ENCODE results near the gene DOP1B. TPM values are rescaled to one million over a fixed set of nuclear protein-coding genes. Genes with fewer than 3 reads are reported as not detected.
A peak's percentile ranks its signal among the peaks of the same experiment; 100 is the strongest.
"Not testable (repeated sequence)": the region's sequence is repeated elsewhere in the genome, so short reads cannot be mapped to it uniquely, and the experiment has no call there.

The DOP1B gene
- total RNA-seq, 1 donor: 14.6 TPM

DNA sequence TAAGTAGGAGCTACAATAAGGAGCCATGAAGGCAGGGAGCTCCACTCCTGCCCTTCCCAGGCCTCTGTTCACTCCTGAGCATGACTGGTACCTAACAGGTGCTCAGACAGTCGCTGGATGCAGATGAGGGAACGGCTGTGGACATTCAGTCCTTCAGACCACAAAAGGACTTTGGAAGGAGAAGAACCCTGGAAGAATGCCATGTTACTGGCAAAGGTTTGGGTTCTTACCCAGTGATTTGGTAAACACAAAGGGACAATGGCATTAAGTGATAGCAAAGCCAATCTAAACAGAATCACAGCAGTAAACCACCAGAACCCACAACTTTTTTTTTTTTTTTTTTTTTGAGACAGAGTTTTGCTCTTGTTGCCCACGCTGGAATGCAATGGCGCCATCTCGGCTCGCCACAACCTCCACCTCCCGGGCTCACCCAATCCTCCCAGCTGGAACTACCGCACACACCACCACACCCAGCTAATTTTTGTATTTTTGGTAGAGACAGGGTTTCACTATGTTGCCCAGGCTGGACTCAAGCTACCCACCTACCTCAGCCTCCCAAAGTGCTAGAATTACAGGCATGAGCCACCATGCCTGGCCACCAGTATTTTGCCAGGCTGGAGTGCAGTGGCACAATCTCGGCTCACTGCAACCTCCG, 29.2 kb upstream of the DOP1B start:
- Histone ChIP-seq H3K27me3 (ENCODE audit: insufficient read depth, low read length) (no peaks in the 10 kb centered on the region), H3K9me3 (ENCODE audit: low read depth, low read length) (no peaks in the 10 kb centered on the region), H3K4me3 (ENCODE audit: low read length) (no peak overlapping the region), H3K4me1 (ENCODE audit: insufficient read depth, low read length) (no peaks in the 10 kb centered on the region)

DNA sequence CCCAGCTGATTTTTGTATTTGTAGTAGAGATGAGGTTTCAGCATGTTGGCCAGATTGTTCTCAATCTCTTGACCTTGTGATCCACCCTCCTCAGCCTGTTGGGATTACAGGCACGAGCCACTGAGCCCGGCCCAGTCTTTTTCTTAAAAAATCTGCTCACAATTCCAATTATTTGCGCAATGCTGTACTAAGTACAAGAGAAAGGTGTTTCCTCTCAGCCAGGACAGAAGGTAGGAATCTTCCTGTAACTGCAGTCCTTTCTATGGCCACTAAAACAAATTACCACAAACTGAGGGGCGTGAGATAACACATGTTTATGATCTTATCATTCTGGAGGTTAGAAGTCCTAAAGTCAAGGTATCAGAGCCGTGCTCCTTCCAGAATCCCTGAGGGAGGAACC, 28.6 kb upstream of the DOP1B start:
- Histone ChIP-seq H3K27me3 (ENCODE audit: insufficient read depth, low read length) (no peaks in the 10 kb centered on the region), H3K4me1 (ENCODE audit: insufficient read depth, low read length) (peaks cover 3% of the 10 kb centered on the region), H3K9me3 (ENCODE audit: low read depth, low read length) (no peaks in the 10 kb centered on the region), H3K4me3 (ENCODE audit: low read length) (no peak overlapping the region)

DNA sequence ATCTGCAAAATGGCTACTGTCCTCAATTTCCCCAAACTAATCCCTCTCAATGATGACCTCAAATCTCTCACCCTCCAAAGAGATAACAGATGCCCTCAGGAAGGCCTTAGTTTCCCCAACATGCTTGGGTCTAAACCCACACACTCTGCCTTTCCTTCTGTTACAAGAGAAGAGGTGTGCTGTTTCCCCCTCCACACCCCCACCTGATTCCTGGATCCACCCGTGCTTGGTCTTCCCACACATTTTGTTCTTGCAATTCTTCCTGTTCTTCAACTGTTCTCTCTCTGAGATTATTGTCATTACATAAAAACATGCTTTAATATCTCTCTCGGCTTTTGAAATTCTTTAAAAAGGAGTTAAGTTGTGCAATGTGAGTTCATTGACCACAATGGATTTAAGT, 27.4 kb upstream of the DOP1B start:
- peaks cover 2% of the 10 kb centered on the region for H3K27me3 ChIP-seq (ENCODE audit: insufficient read depth, low read length)
- peaks cover 7% of the 10 kb centered on the region for H3K4me1 ChIP-seq (ENCODE audit: insufficient read depth, low read length)
- H3K4me3 ChIP-seq (ENCODE audit: low read length): no peak overlapping the region

DNA sequence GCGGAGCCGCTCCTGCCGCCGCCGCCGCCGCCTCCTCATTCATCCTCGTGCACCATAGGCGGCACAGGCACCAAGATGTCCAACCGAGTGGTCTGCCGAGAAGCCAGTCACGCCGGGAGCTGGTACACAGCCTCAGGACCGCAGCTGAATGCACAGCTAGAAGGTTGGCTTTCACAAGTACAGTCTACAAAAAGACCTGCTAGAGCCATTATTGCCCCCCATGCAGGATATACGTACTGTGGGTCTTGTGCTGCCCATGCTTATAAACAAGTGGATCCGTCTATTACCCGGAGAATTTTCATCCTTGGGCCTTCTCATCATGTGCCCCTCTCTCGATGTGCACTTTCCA, 26.2 kb upstream of the DOP1B start:
- peaks cover 19% of the 10 kb centered on the region for H3K4me1 ChIP-seq (ENCODE audit: insufficient read depth, low read length)
- not testable (repeated sequence) for H3K9me3 ChIP-seq (ENCODE audit: low read depth, low read length); H3K4me3 ChIP-seq (ENCODE audit: low read length); H3K27me3 ChIP-seq (ENCODE audit: insufficient read depth, low read length)

More for the DNA sequence above, 27.4 kb upstream of the DOP1B start:
- H3K9me3 ChIP-seq (ENCODE audit: low read depth, low read length): no peaks in the 10 kb centered on the region

DNA sequence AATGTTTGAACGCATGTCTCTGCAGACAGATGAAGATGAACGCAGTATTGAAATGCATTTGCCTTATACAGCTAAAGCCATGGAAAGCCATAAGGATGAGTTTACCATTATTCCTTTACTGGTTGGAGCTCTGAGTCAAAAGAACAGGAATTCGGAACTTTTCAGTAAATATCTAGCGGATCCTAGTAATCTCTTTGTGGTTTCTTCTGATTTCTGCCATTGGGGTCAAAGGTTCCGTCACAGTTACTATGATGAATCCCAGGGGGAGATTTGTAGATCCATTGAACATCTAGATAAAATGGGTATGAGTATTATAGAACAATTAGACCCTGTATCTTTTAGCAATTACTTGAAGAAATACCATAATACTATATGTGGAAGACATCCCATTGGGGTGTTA, 25.8 kb upstream of the DOP1B start:
- H3K27me3 ChIP-seq (ENCODE audit: insufficient read depth, low read length); H3K4me3 ChIP-seq (ENCODE audit: low read length); H3K9me3 ChIP-seq (ENCODE audit: low read depth, low read length): not testable (repeated sequence)
- H3K4me1 ChIP-seq (ENCODE audit: insufficient read depth, low read length): peaks cover 23% of the 10 kb centered on the region

DNA sequence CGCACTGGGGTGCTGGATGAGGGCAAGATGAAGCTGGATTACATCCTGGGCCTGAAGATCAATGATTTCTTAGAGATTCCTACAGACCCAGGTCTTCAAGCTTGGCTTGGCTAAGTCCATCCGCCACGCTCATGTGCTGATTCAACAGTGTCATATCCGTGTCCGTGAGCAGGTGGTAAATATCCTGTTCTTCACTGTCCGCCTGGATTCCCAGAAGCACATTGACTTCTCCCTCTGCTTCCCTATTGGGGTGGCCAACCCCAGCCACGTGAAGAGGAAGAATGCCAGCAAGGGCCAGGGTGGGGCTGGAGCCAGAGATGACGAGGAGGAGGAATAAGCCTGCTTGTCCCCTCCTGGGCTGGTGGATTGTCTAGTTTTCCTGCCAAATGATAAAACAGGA, 23.9 kb upstream of the DOP1B start:
- peaks cover 32% of the 10 kb centered on the region for H3K4me1 ChIP-seq (ENCODE audit: insufficient read depth, low read length)
- H3K4me3 ChIP-seq (ENCODE audit: low read length): no peak overlapping the region
- H3K9me3 ChIP-seq (ENCODE audit: low read depth, low read length): no peaks in the 10 kb centered on the region
- peaks cover 5% of the 10 kb centered on the region for H3K27me3 ChIP-seq (ENCODE audit: insufficient read depth, low read length)

DNA sequence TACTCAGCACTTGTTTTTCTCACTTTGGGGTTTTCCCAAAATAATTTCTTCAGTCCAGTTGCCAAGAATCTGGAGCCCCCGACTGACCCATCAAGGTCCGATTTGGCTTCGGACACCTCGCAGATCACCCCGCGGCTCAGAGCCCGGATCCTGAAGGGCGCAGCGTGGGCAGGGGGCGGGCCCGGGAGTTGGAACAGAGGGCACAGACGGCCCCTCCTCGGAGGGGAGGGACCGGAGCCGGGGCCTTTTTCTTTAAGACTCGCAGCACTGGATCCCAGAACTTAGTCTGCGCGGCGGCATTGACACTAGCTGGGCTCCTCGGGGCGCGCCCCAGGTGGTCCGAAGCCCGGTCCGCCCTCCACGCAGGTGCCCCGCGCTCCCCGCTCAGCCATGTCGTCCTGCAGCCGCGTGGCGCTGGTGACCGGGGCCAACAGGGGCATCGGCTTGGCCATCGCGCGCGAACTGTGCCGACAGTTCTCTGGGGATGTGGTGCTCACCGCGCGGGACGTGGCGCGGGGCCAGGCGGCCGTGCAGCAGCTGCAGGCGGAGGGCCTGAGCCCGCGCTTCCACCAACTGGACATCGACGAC, 21.7 kb upstream of the DOP1B start, which contains the start of gene CBR3:
TSS of gene CBR3 (plus strand) at position 277 of the 588 bp plus-strand sequence. CDS start at position 391, 114 bp downstream.
- H3K27me3 ChIP-seq (ENCODE audit: insufficient read depth, low read length): peaks cover 5% of the 10 kb centered on the region

DNA sequence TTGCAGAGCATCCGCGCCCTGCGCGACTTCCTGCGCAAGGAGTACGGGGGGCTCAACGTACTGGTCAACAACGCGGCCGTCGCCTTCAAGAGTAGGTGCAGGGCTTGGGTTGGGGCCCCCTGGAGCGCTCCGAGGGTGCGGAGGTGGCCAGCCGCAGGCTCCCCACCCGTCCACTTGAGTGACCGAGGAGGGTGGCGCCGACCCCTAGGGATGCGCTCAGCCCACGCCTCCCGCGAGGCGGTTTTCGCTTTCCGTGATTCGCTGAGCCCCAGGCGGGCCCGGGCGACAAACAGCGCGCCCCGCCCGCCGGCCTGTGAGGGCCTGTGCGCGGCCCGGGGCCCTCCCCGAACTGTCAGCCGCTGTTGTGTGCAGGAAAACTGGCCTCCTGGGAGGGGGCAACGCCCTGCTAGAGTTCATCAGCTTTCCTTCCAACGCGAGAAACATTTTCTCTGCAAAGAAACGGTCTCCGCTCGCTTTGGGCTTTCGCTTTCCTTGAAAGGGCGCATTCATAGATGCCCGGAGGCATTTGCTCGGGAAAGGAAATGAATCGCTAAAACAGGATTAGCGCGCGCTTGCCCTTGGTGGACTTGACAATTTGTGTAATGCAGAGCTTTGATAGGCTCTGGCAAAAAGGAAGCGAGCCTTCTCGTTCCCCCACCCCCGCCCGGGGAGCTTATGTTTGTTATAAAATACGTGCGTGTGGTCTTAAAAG, 21.1 kb upstream of the DOP1B start:
- Histone ChIP-seq H3K27me3 (ENCODE audit: insufficient read depth, low read length) (peaks cover 5% of the 10 kb centered on the region), H3K9me3 (ENCODE audit: low read depth, low read length) (no peaks in the 10 kb centered on the region), H3K4me1 (ENCODE audit: insufficient read depth, low read length) (peaks cover 32% of the 10 kb centered on the region), H3K4me3 (ENCODE audit: low read length) (peak overlapping the region; percentile 71)

More for the DNA sequence above, 21.7 kb upstream of the DOP1B start, which contains the start of gene CBR3:
- Histone ChIP-seq H3K4me3 (ENCODE audit: low read length) (peak within 1 kb of the TSS; percentile 71), H3K9me3 (ENCODE audit: low read depth, low read length) (no peaks in the 10 kb centered on the region), H3K4me1 (ENCODE audit: insufficient read depth, low read length) (peaks cover 32% of the 10 kb centered on the region)

DNA sequence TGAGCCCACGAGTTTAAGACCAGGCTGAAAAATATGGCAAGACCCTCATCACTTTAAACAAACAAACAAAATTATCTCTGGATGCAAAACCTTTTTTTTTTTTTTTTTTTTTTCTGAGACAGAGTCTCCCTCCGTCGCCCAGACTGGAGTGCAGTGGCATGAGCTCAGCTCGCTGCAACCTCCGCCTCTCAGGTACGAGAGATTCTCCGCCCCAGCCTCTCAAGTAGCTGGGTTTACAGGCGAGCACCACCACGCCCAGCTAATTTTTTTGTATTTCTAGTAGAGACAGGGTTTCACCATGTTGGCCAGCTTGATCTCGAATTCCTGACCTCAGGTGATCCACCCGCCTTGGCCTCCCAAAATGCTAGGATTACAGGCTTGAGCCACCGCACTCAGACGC, 16.8 kb upstream of the DOP1B start:
- not testable (repeated sequence) for H3K27me3 ChIP-seq (ENCODE audit: insufficient read depth, low read length); H3K4me3 ChIP-seq (ENCODE audit: low read length); H3K9me3 ChIP-seq (ENCODE audit: low read depth, low read length)
- peaks cover 22% of the 10 kb centered on the region for H3K4me1 ChIP-seq (ENCODE audit: insufficient read depth, low read length)

DNA sequence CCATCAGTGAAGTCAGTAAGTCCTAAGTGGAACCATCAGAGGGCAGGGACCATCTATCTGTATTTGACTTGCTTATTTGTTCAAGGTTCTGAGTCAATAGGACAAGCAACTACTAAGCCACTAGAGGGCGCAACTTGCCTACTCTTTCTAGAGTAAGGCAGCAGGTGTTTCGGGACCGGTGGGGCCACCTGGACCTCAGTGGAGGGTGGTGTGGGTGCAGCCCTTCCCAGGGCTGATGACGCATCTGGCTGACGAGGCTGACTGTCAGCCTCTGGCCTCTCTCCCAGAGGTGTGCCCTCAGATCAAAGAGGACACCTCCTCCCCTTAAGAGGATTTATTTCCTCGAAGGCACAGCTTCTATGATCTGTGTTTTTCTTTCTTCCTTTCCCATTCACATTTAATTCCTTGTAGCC, 15.1 kb upstream of the DOP1B start:
- Histone ChIP-seq H3K4me3 (ENCODE audit: low read length) (no peak overlapping the region), H3K9me3 (ENCODE audit: low read depth, low read length) (no peaks in the 10 kb centered on the region), H3K27me3 (ENCODE audit: insufficient read depth, low read length) (no peaks in the 10 kb centered on the region), H3K4me1 (ENCODE audit: insufficient read depth, low read length) (peaks cover 19% of the 10 kb centered on the region)

DNA sequence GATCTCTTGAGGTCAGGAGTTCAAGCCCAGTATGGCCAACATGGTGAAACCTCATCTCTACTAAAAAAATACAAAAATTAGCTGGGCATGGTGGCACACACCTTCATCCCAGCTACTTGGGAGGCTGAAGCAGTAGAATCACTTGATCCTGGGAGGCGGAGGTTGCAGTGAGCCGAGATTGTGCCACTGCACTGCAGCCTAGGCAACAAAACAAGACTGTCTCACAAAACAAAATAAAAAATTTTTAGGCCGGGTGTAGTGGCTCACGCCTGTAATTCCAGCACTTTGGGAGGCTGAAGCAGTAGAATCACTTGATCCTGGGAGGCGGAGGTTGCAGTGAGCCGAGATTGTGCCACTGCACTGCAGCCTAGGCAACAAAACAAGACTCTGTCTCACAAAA, 12.4 kb upstream of the DOP1B start:
- peaks cover 24% of the 10 kb centered on the region for H3K4me1 ChIP-seq (ENCODE audit: insufficient read depth, low read length)
- H3K4me3 ChIP-seq (ENCODE audit: low read length); H3K27me3 ChIP-seq (ENCODE audit: insufficient read depth, low read length); H3K9me3 ChIP-seq (ENCODE audit: low read depth, low read length): not testable (repeated sequence)

DNA sequence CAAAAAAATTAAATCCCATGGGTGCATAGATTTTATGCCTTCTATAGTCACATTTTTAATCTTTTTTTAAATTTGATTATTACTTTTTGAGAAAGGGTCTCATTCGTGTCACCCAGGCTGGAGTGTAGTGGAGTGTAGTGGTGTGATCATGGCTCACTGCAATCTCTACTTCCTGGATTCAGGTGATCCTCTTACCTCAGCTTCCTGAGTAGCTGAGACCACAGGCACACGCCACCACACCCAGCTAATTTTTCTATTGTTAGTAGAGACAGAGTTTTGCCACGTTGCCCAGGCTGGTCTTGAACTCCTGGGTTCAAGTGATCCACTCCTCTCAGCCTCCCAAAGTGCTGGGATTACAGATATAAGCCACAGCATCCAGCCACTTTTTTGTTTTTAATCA, 11.4 kb upstream of the DOP1B start:
- no peaks in the 10 kb centered on the region for H3K9me3 ChIP-seq (ENCODE audit: low read depth, low read length)
- no peaks in the 10 kb centered on the region for H3K27me3 ChIP-seq (ENCODE audit: insufficient read depth, low read length)
- H3K4me1 ChIP-seq (ENCODE audit: insufficient read depth, low read length): peaks cover 34% of the 10 kb centered on the region
- no peak overlapping the region for H3K4me3 ChIP-seq (ENCODE audit: low read length)

DNA sequence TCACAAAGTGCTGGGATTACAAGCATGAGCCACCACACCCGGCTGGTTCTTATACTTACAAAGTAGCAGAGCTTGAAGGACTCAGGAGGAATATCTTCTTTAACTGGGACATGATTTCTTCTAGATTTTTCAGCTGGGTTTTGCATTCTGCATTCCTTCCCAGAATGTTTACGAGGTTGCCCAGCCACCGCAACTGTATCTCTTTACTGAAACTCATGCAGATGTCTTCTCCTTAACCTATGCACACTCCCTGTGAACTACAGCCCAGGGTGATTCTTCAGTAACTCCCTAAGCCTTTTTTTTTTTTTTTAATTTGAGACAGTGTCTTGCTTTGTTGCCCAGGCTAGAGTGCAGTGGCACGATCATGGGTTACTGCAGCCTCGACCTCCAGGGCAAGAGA, 8.7 kb upstream of the DOP1B start:
- Histone ChIP-seq H3K9me3 (ENCODE audit: low read depth, low read length) (no peaks in the 10 kb centered on the region), H3K27me3 (ENCODE audit: insufficient read depth, low read length) (no peaks in the 10 kb centered on the region), H3K4me1 (ENCODE audit: insufficient read depth, low read length) (peaks cover 43% of the 10 kb centered on the region), H3K4me3 (ENCODE audit: low read length) (no peak overlapping the region)

DNA sequence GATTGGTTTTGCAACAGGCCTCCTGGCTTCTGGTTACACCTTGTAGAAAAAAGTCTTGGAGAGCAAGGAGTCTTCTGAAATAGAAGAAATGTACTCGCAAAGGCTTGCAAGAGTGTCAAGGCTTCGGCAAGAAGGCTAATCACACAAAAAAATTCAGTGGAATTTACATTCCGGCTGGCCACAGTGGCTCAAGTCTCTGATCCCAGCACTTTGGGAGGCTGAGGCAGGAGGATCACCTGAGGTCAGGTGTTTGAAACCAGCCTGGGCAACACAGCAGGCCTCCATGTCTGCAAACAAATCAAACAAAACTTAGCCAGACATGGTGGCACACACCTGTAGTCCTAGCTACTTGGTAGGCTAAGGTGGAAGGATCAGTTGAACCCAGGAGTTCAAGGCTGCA, 7.7 kb upstream of the DOP1B start:
- Histone ChIP-seq H3K27me3 (ENCODE audit: insufficient read depth, low read length) (no peaks in the 10 kb centered on the region), H3K4me1 (ENCODE audit: insufficient read depth, low read length) (peaks cover 43% of the 10 kb centered on the region), H3K9me3 (ENCODE audit: low read depth, low read length) (no peaks in the 10 kb centered on the region), H3K4me3 (ENCODE audit: low read length) (no peak overlapping the region)

DNA sequence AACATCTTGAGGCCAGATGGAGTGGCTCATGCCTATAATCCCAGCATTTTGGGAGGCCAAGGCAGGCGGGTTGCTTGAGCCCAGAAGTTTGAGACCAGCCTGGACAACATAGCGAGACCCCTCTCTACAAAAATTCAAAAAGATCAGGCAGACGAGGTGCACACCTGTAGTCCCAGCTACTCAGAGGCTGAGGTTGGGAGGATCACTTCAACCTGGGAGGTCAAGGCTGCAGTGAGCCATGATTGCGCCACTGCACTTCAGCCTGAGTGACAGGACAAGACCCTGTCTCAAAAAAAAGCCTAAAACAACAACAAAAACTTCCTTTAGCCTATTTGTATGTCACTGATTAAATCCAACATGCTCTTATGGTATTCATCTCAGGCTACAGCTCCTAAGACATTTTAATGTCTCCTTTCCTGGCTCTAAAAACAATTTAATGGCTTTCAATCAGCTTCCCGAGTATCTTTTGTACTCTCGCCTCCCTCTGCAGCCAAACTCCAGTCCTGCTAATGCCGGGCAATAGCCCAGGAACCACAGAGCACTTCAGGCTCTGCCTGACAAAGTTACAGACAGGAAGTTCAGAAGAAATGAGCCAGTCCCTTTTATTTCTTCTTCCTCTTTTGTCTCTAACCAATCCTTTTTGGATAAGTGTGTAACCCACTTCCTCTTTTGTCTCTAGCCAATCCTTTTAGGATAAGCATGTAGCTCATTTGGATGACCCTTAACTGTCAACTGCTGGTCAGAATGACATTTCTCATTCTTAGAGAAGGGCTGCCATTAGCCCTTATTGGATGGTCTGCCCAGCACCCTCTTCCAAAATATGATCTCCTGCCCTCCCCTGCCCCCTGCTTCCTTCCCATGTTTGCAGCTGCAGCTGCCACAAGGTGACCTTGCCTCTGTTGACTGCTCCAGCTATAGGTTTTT, 6.6 kb upstream of the DOP1B start:
- Histone ChIP-seq H3K9me3 (ENCODE audit: low read depth, low read length) (no peaks in the 10 kb centered on the region), H3K4me1 (ENCODE audit: insufficient read depth, low read length) (peaks cover 40% of the 10 kb centered on the region), H3K4me3 (ENCODE audit: low read length) (no peak overlapping the region), H3K27me3 (ENCODE audit: insufficient read depth, low read length) (no peaks in the 10 kb centered on the region)

All from mononuclear cell (primary cell).